OCI-LY7 (cell line): ENCODE results near the gene THSD7B. TPM values are rescaled to one million over a fixed set of nuclear protein-coding genes. Genes with fewer than 3 reads are reported as not detected.

ENCODE experiments used
- BruUV-seq: library from RNA; stranded (reverse); fragments of 400-500 nt; replicated peaks from 2 replicates; lab custom pipeline; 2021; lab: Mats Ljungman, UMichigan
- CTCF ChIA-PET: fragments of 300-600 bp; sonication (Branson Sonifier 250); formaldehyde crosslinking; loops from one replicate; lab custom pipeline; 2022; ENCODE audit warnings: antibody characterized with exemption; ENCODE audit not compliant: unreplicated experiment; lab: Charles Lee
- POLR2A ChIA-PET: fragments of 300-600 bp; sonication (Branson Sonifier 250); formaldehyde crosslinking; loops from one replicate; lab custom pipeline; 2022; ENCODE audit warnings: antibody characterized with exemption; lab: Charles Lee
- DNase-seq: peaks from one replicate; pipeline ENCODE4 v3.0.0-alpha.2; 2015; ENCODE audit warnings: low spot score
- H2AFZ ChIP-seq: fragments of 200-600 bp; sonication (generic), shearing (Covaris generic); 2 replicates; pipeline ENCODE4 v1.6.1; 2014; ENCODE audit warnings: mild to moderate bottlenecking, antibody characterized with exemption, low read length, moderate library complexity
- H3K27ac ChIP-seq: fragments of 200-600 bp; sonication (generic); 2 replicates; pipeline ENCODE4 v1.5.1; 2014; ENCODE audit warnings: mixed run types, low read depth, mild to moderate bottlenecking, moderate library complexity, low read length, inconsistent platforms; ENCODE audit not compliant: poor library complexity, severe bottlenecking
- H3K36me3 ChIP-seq: fragments of 200-600 bp; sonication (generic); 2 replicates; pipeline ENCODE4 v1.6.1; 2014; ENCODE audit warnings: mild to moderate bottlenecking, antibody characterized with exemption, low read length, moderate library complexity, mixed read lengths; ENCODE audit not compliant: insufficient read depth
- H3K4me1 ChIP-seq: fragments of 200-600 bp; sonication (generic); 2 replicates; pipeline ENCODE4 v1.5.1; 2014; ENCODE audit warnings: mild to moderate bottlenecking, low read length; ENCODE audit not compliant: insufficient read depth, poor library complexity, severe bottlenecking
- H3K4me2 ChIP-seq: fragments of 200-600 bp; sonication (generic); 2 replicates; pipeline ENCODE4 v1.6.1; 2014; ENCODE audit warnings: mild to moderate bottlenecking, low read length
- H3K4me3 ChIP-seq: fragments of 200-600 bp; sonication (generic); 2 replicates; pipeline ENCODE4 v1.5.1; 2014; ENCODE audit warnings: mild to moderate bottlenecking, low read depth, low read length; ENCODE audit not compliant: poor library complexity, severe bottlenecking
- H3K79me2 ChIP-seq: fragments of 200-600 bp; sonication (generic); 2 replicates; pipeline ENCODE4 v1.6.1; 2016; ENCODE audit warnings: low read depth, mild to moderate bottlenecking, low read length, moderate library complexity, mixed read lengths; ENCODE audit not compliant: insufficient read depth
- H3K9me2 ChIP-seq: fragments of 200-600 bp; sonication (generic); 2 replicates; pipeline ENCODE4 v1.6.1; 2016; ENCODE audit warnings: mild to moderate bottlenecking, low read length, mixed read lengths; ENCODE audit not compliant: insufficient read depth
- H3K9me3 ChIP-seq: fragments of 200-600 bp; sonication (generic); 2 replicates; pipeline ENCODE4 v1.6.1; 2014; ENCODE audit warnings: mild to moderate bottlenecking, mixed run types, low read length, mixed read lengths
- H4K20me1 ChIP-seq: fragments of 200-600 bp; sonication (generic); 2 replicates; pipeline ENCODE4 v1.6.1; 2014; ENCODE audit warnings: mild to moderate bottlenecking, antibody characterized with exemption, low read length, moderate library complexity, mixed read lengths; ENCODE audit not compliant: insufficient read depth
- EZH2phosphoT487 ChIP-seq: fragments of 200-600 bp; sonication (generic); IDR thresholded peaks from 2 replicates; pipeline ENCODE4 v1.6.1; 2018; ENCODE audit warnings: low read depth, borderline replicate concordance, mild to moderate bottlenecking, mixed run types, antibody characterized with exemption, low read length, moderate library complexity, mixed read lengths
- intact Hi-C: fragments of 100-400 bp; cut with micrococcal nuclease; formaldehyde crosslinking; loops from one replicate; pipeline ENCODE4 v1.10.0; 2022; ENCODE audit not compliant: unreplicated experiment
- total RNA-seq, 2 experiments: library from RNA; depleted of rRNA in 1 of 2; stranded (reverse); fragments of >200 nt in 1 of 2; shearing (Covaris generic) in 1 of 2; gene quantifications; 2 replicates each; pipeline ENCODE4 v1.2.3, GENCODE V29; 2014 to 2022
- TF ChIP-seq, protein P1 (sequence below): fragments of 200-600 bp; sonication (generic); conservative IDR thresholded peaks from 2 replicates; pipeline ENCODE4 v1.5.1; 2014; ENCODE audit warnings: mild to moderate bottlenecking, antibody characterized with exemption, low read length, moderate library complexity, mixed read lengths

The THSD7B gene
- total RNA-seq, 2 experiments from 2014 or later = 1.8 TPM

DNA sequence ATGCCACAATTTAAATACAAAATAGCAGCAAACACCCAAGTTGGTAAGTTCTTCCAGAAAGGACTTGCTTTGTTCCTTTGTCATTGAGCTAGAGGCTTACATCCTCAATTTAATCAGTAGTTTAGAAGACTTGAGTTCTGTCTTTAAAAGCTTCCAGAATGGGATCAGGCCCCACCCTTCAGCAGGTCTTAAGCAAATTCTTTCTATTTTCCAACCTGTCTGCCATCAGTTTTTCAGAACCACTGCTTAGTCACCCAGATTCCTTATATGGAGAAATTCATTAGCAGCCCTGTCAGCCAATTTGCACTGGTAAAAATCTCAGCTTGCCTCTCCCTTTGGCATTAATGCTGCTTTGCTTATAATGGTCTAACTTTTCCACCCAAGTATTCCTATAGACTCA is 935.3 kb downstream of the THSD7B start:
- Histone ChIP-seq H3K4me1 (no peaks in the 10 kb centered on the region), H4K20me1 (no peaks in the 10 kb centered on the region), H3K9me3 (no peaks in the 10 kb centered on the region), H3K4me3 (no peak overlapping the region), H3K79me2 (no peaks in the 10 kb centered on the region), H3K27ac (no peak overlapping the region), H3K9me2 (no peaks in the 10 kb centered on the region), H2AFZ (no peak overlapping the region), H3K36me3 (no peaks in the 10 kb centered on the region), H3K4me2 (no peak overlapping the region)
- BruUV-seq = no TSS peak
- intact Hi-C loops = no loop called here
- ChIA-PET CTCF (no interaction called here), POLR2A (no interaction called here)
- TF ChIP-seq EZH2phosphoT487 = no peak
- TF ChIP-seq, protein P1, sequence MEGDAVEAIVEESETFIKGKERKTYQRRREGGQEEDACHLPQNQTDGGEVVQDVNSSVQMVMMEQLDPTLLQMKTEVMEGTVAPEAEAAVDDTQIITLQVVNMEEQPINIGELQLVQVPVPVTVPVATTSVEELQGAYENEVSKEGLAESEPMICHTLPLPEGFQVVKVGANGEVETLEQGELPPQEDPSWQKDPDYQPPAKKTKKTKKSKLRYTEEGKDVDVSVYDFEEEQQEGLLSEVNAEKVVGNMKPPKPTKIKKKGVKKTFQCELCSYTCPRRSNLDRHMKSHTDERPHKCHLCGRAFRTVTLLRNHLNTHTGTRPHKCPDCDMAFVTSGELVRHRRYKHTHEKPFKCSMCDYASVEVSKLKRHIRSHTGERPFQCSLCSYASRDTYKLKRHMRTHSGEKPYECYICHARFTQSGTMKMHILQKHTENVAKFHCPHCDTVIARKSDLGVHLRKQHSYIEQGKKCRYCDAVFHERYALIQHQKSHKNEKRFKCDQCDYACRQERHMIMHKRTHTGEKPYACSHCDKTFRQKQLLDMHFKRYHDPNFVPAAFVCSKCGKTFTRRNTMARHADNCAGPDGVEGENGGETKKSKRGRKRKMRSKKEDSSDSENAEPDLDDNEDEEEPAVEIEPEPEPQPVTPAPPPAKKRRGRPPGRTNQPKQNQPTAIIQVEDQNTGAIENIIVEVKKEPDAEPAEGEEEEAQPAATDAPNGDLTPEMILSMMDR = no peak
- no peak for DNase-seq

DNA sequence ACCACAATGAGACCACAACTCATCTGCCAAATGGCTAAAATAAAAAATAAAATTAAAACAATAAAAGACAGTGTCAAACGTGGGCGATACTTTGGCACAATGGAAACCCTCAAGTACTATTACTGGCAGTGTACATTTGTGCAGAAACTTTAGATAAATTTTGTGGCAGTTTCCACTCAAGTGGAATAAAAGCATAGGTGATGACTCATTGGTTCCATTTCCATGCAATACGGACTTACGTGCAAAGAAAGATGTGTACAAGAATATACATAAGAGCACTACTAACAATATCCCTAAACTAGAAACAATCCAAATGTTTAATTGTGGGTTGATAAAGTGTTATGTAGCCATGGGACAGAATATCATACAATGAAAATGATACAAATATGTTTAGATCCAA is 940.0 kb downstream of the THSD7B start:
- no TSS peak for BruUV-seq
- H3K36me3 ChIP-seq = no peaks in the 10 kb centered on the region
- no peak overlapping the region for H3K4me3 ChIP-seq
- no peaks in the 10 kb centered on the region for H3K9me2 ChIP-seq
- TF ChIP-seq, protein P1 = no peak
- TF ChIP-seq EZH2phosphoT487 = no peak
- CTCF ChIA-PET = no interaction called here
- no peaks in the 10 kb centered on the region for H3K79me2 ChIP-seq
- no peaks in the 10 kb centered on the region for H3K4me1 ChIP-seq
- H2AFZ ChIP-seq = no peak overlapping the region
- intact Hi-C loops = no loop called here
- H4K20me1 ChIP-seq = no peaks in the 10 kb centered on the region
- no peak overlapping the region for H3K27ac ChIP-seq
- no peak overlapping the region for H3K4me2 ChIP-seq
- POLR2A ChIA-PET = no interaction called here
- no peaks in the 10 kb centered on the region for H3K9me3 ChIP-seq
- DNase-seq = no peak

DNA sequence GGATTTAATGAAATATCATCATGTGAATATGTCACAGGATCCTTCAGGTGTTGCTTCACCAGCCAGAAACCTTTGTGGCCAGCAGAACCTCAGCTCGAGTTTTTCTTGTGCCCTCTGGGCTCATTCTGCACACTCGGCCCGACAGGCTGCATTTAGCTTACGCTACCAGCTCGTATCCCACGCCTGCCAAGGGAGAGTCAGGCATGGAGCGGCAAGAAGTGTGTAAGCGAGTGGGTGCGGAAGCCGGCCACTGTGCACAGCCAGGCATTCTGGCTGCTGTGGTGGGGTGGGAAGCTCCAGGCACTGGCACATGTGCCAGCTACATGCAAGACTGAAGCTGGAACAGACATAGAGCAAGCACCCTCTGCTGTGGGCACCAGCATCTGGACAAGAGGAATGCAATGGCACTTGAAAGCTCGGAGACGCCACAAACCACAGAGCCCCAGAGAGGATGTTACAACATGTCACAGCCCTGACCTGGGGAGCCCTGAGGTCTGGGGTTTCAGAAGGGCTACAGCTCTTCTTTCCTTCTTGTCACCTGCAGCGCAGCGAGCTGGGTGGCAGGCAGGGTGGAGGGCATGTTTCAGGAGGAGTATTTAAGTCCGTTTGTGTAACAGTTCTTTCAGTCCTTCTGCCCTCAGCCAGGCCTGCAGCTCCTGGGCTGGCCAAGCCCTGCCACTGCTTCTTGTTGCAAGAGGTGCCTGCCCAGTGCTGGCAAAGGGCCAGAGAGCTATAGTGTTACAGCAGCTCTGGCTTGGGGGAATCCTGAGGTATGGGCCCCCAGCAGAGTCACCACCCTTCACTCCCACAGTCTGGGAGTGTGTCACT is 941.7 kb downstream of the THSD7B start:
- H3K9me3 ChIP-seq = no peaks in the 10 kb centered on the region
- no peak overlapping the region for H3K27ac ChIP-seq
- H4K20me1 ChIP-seq = no peaks in the 10 kb centered on the region
- no peak for DNase-seq
- H3K79me2 ChIP-seq = no peaks in the 10 kb centered on the region
- intact Hi-C loops = no loop called here
- TF ChIP-seq, protein P1 = no peak
- no peak for TF ChIP-seq EZH2phosphoT487
- POLR2A ChIA-PET = no interaction called here
- H3K4me2 ChIP-seq = no peak overlapping the region
- CTCF ChIA-PET = no interaction called here
- no peak overlapping the region for H3K4me3 ChIP-seq
- no peaks in the 10 kb centered on the region for H3K4me1 ChIP-seq
- H3K9me2 ChIP-seq = no peaks in the 10 kb centered on the region
- H2AFZ ChIP-seq = no peak overlapping the region
- BruUV-seq = no TSS peak
- no peaks in the 10 kb centered on the region for H3K36me3 ChIP-seq
